ENCODE results near the gene UXT.

- TF ChIP-seq, protein P1, sequence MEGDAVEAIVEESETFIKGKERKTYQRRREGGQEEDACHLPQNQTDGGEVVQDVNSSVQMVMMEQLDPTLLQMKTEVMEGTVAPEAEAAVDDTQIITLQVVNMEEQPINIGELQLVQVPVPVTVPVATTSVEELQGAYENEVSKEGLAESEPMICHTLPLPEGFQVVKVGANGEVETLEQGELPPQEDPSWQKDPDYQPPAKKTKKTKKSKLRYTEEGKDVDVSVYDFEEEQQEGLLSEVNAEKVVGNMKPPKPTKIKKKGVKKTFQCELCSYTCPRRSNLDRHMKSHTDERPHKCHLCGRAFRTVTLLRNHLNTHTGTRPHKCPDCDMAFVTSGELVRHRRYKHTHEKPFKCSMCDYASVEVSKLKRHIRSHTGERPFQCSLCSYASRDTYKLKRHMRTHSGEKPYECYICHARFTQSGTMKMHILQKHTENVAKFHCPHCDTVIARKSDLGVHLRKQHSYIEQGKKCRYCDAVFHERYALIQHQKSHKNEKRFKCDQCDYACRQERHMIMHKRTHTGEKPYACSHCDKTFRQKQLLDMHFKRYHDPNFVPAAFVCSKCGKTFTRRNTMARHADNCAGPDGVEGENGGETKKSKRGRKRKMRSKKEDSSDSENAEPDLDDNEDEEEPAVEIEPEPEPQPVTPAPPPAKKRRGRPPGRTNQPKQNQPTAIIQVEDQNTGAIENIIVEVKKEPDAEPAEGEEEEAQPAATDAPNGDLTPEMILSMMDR (IDR thresholded peaks at IDR 0.05): no peak
- TF ChIP-seq GABPA (IDR thresholded peaks at IDR 0.05; ENCODE audit: low read depth) (no peak), EZH2phosphoT487 (IDR thresholded peaks at IDR 0.05; ENCODE audit: borderline replicate concordance, low read depth) (no peak), MXI1 (IDR thresholded peaks at IDR 0.05; ENCODE audit: low read depth, low read length) (no peak)
These were observed 40.0 kb downstream of the UXT start for GRCh38 chrX:47618923-47619485.

Data from SK-N-SH (cell line).